Measurements from ENCODE around the gene STYXL2.

DNA sequence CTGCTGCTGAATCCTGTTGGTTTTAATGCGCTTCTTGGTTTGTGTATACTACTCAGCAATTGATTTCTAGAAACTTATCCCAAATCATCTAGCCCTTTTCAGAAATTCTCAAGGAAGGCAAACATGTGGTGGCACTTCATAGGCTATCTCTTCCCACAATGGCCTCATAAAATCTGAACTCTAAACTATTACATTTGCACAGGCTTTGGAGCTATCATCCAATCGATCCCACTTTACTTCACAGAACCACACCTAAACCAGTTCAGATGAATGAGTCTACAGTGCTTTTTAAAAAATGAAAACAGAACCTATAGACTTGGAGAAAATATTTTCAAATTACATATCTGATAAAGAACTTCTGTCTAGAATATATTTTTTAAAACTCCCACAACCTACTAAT, 6.9 kb downstream of the STYXL2 start:
- TF ChIP-seq, protein P1, sequence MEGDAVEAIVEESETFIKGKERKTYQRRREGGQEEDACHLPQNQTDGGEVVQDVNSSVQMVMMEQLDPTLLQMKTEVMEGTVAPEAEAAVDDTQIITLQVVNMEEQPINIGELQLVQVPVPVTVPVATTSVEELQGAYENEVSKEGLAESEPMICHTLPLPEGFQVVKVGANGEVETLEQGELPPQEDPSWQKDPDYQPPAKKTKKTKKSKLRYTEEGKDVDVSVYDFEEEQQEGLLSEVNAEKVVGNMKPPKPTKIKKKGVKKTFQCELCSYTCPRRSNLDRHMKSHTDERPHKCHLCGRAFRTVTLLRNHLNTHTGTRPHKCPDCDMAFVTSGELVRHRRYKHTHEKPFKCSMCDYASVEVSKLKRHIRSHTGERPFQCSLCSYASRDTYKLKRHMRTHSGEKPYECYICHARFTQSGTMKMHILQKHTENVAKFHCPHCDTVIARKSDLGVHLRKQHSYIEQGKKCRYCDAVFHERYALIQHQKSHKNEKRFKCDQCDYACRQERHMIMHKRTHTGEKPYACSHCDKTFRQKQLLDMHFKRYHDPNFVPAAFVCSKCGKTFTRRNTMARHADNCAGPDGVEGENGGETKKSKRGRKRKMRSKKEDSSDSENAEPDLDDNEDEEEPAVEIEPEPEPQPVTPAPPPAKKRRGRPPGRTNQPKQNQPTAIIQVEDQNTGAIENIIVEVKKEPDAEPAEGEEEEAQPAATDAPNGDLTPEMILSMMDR (IDR thresholded peaks at IDR 0.05), result no peak
- no peak for TF ChIP-seq POLR2AphosphoS5 (IDR thresholded peaks at IDR 0.05; ENCODE audit: insufficient read depth in 1 of 2, low read depth in 1 of 2)
- TF ChIP-seq POLR2A (IDR thresholded peaks at IDR 0.05), result no peak
